ENCODE results near the gene MAD1L1. TPM values are rescaled to one million over a fixed set of nuclear protein-coding genes. Genes with fewer than 3 reads are reported as not detected.

Gene MAD1L1
- total RNA-seq, 1 experiment from 2014 or later, result 46.7 TPM

DNA sequence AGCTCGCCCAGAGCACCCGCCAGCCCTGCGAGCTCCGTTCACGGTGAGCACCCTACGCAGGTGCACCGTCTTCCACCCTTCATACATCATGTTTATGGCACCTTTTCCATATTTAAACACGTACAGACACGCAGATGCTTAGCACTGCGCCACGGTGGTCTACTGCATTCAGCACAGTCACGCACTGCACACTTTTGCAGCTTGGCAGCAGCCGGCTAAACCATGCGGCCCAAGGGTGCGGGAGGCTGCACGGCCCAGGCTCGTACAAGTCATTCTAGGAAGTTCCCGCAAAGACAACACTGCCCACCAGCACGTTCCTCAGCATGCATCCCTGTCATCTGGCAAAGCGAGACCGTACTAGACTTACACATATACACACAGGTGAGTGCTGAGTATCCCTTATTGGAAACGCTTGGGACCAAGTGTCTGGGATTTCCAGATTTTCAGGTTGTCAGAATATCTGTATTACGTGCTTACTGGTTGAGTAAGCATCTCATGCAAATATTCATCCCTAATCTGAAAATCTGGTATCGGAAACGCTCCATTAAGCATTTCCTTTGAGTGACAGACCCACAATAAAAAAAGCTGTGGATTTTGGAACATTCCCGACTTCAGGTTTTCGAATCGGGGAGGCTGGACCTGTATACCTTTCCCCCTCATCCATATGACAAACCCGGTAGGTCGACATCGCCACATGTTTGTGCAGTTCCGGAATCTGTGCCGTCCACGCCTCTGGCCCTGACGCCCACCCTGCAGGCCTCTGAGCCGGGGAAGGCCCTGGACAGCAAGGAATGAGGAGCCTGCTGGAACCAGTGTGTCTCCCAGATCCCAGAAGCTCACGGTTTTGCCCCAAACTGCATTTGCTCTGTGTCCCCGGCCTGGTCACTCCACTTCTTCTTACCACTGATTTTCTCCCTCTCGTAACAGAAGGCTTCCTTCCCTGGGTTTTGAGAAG, 340.5 kb downstream of the MAD1L1 start:
- no peak for DNase-seq (ENCODE audit: low spot score)
- no peak overlapping the region for H3K4me3 ChIP-seq (ENCODE audit: low read depth, low read length, poor library complexity, severe bottlenecking)
- H3K36me3 ChIP-seq (ENCODE audit: insufficient read depth, low read length, poor library complexity, severe bottlenecking), result no peaks in the 10 kb centered on the region
- intact Hi-C loops (cut with micrococcal nuclease; ENCODE audit: unreplicated experiment), result no loop called here
- BruUV-seq (replicated peaks), result no TSS peak
- TF ChIP-seq, protein P1, sequence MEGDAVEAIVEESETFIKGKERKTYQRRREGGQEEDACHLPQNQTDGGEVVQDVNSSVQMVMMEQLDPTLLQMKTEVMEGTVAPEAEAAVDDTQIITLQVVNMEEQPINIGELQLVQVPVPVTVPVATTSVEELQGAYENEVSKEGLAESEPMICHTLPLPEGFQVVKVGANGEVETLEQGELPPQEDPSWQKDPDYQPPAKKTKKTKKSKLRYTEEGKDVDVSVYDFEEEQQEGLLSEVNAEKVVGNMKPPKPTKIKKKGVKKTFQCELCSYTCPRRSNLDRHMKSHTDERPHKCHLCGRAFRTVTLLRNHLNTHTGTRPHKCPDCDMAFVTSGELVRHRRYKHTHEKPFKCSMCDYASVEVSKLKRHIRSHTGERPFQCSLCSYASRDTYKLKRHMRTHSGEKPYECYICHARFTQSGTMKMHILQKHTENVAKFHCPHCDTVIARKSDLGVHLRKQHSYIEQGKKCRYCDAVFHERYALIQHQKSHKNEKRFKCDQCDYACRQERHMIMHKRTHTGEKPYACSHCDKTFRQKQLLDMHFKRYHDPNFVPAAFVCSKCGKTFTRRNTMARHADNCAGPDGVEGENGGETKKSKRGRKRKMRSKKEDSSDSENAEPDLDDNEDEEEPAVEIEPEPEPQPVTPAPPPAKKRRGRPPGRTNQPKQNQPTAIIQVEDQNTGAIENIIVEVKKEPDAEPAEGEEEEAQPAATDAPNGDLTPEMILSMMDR (conservative IDR thresholded peaks at IDR 0.05; ENCODE audit: low read depth, low read length), result no peak
- no peaks in the 10 kb centered on the region for H3K27me3 ChIP-seq (replicated peaks; ENCODE audit: insufficient read depth, low read depth, low read length, poor library complexity)
- ChIA-PET CTCF (no interaction called here), POLR2A (ENCODE audit: low non-redundant PET) (no interaction called here)
- no peaks in the 10 kb centered on the region for H3K9me3 ChIP-seq (ENCODE audit: low read depth, low read length, poor library complexity, severe bottlenecking)
- peak overlapping the region; percentile 16 for H3K27ac ChIP-seq (ENCODE audit: low read depth, low read length, poor library complexity, severe bottlenecking)
- no peaks in the 10 kb centered on the region for H3K4me1 ChIP-seq (ENCODE audit: insufficient read depth, low read length, poor library complexity, severe bottlenecking)

DNA sequence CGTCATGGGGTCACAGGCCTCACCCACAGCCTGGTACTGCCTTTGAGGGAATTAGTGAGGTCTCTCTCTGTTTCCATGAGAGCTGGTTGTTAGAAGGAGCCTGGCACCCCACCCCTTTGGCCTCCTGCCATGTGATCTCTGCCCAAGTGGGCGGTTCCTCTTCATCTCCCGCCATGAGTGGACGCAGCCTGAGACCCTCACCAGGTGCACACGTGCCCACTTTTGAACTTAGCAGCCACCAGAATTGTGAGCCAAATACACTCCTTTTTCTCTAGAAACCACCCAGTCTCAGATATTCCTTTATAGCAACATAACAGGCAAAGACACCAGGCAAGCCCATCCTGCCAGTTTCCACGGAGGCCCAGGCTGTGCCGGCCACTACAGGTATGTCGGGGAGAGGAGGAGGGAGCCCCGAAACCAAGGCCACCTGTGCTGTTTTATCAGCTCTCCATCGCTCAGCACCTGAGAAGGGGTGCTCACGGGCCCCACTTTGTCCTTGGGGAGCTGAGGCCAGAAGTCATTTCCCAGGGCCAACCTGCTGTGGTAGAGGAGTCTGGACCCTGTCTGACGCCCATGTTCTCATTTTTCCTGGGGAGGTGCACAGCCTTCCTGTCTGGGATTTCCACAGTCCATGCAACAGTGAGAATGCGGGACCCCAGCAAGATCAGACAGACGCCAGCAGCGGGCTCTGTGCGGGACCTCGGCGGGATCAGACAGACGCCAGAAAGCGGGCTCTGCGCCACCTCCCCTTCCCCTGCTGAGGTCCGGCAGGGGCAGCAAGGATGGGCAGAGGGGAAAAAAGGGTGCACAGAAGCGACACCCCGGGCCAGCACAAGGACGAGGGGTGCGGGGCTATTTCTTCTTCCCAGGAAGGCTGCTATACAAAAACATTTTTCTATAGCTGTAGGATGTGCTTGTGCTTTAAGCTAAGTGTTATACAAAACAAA, 342.2 kb downstream of the MAD1L1 start:
- DNase-seq (ENCODE audit: low spot score), result no peak
- ChIA-PET CTCF (no interaction called here), POLR2A (ENCODE audit: low non-redundant PET) (no interaction called here)
- Histone ChIP-seq H3K27ac (ENCODE audit: low read depth, low read length, poor library complexity, severe bottlenecking) (no peak overlapping the region), H3K4me1 (ENCODE audit: insufficient read depth, low read length, poor library complexity, severe bottlenecking) (no peaks in the 10 kb centered on the region), H3K4me3 (ENCODE audit: low read depth, low read length, poor library complexity, severe bottlenecking) (no peak overlapping the region), H3K27me3 (replicated peaks; ENCODE audit: insufficient read depth, low read depth, low read length, poor library complexity) (no peaks in the 10 kb centered on the region), H3K9me3 (ENCODE audit: low read depth, low read length, poor library complexity, severe bottlenecking) (no peaks in the 10 kb centered on the region), H3K36me3 (ENCODE audit: insufficient read depth, low read length, poor library complexity, severe bottlenecking) (no peaks in the 10 kb centered on the region)
- intact Hi-C loops (cut with micrococcal nuclease; ENCODE audit: unreplicated experiment), result no loop called here
- BruUV-seq (replicated peaks), result no TSS peak
- TF ChIP-seq EZH2 (IDR thresholded peaks at IDR 0.05; ENCODE audit: borderline replicate concordance, low read depth, low read length, poor library complexity, severe bottlenecking), result no peak
- TF ChIP-seq, protein P1 (conservative IDR thresholded peaks at IDR 0.05; ENCODE audit: low read depth, low read length), result no peak

DNA sequence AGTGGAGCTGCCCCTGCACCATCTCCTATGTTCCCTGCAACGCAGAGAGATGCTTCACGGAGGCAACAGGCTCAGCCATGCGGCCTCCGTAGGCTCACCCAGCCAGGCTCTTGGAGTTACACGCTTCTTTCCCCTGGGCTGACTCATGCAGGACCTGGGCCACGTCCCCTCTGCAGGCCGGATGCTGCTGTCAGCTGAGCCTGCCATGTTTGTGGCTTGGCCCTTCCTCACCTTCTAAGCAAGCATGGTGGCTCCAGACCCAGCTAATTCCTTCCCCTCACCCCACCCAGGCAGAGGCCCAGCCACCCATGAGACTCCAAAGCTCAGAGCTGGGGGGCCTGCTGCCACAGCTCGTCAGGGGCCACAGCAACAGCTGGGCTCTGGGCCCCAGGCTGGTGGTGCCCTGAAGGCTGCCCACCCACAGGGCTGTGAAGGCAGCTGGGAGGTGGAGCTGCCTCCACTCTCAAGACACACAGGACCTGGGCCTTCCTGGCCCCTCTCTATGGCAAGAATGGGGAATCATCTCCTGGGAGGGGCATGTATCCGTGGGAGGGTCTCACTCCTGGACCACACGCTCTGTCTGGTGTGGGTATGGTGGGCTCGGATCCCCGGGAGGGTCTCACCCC, 343.1 kb downstream of the MAD1L1 start:
- Histone ChIP-seq H3K4me3 (ENCODE audit: low read depth, low read length, poor library complexity, severe bottlenecking) (no peak overlapping the region), H3K36me3 (ENCODE audit: insufficient read depth, low read length, poor library complexity, severe bottlenecking) (no peaks in the 10 kb centered on the region), H3K9me3 (ENCODE audit: low read depth, low read length, poor library complexity, severe bottlenecking) (no peaks in the 10 kb centered on the region), H3K4me1 (ENCODE audit: insufficient read depth, low read length, poor library complexity, severe bottlenecking) (no peaks in the 10 kb centered on the region), H3K27ac (ENCODE audit: low read depth, low read length, poor library complexity, severe bottlenecking) (peak overlapping the region; percentile 42), H3K27me3 (replicated peaks; ENCODE audit: insufficient read depth, low read depth, low read length, poor library complexity) (no peaks in the 10 kb centered on the region)
- CTCF ChIA-PET, result no interaction called here
- intact Hi-C loops (cut with micrococcal nuclease; ENCODE audit: unreplicated experiment), result no loop called here
- no peak for DNase-seq (ENCODE audit: low spot score)
- POLR2A ChIA-PET (ENCODE audit: low non-redundant PET), result no interaction called here
- TF ChIP-seq, protein P1 (conservative IDR thresholded peaks at IDR 0.05; ENCODE audit: low read depth, low read length), result no peak
- TF ChIP-seq EZH2 (IDR thresholded peaks at IDR 0.05; ENCODE audit: borderline replicate concordance, low read depth, low read length, poor library complexity, severe bottlenecking), result no peak
- no TSS peak for BruUV-seq (replicated peaks)
